Esophagus muscularis mucosa (tissue), 3 donors: ENCODE data around the gene SPIRE1.
"Not testable (repeated sequence)": the region's sequence is repeated elsewhere in the genome, so short reads cannot be mapped to it uniquely, and the experiment has no call there.

Experiments
- CTCF ChIP-seq, 3 experiments: fragments of 200-600 bp in 2 of 3; fragments of 450-650 bp in 1 of 3; sonication (generic) in 2 of 3; IDR thresholded peaks; one replicate each; pipeline ENCODE4 v1.5.1; 2017 to 2019; ENCODE audit warnings: antibody characterized with exemption in 3 of 3, mild to moderate bottlenecking in 2 of 3, moderate library complexity in 1 of 3
- EP300 ChIP-seq: sonication (generic); formaldehyde crosslinking; IDR thresholded peaks from one replicate; pipeline ENCODE4 v1.6.1; 2017; ENCODE audit warnings: antibody characterized with exemption

- TF ChIP-seq CTCF (IDR thresholded peaks at IDR 0.05); EP300: not testable (repeated sequence)
Measured at GRCh38 chr18:12560600-12560999, 97.3 kb downstream of the SPIRE1 start.
